ENCODE data around the gene NUMA1.

The NUMA1 gene

DNA sequence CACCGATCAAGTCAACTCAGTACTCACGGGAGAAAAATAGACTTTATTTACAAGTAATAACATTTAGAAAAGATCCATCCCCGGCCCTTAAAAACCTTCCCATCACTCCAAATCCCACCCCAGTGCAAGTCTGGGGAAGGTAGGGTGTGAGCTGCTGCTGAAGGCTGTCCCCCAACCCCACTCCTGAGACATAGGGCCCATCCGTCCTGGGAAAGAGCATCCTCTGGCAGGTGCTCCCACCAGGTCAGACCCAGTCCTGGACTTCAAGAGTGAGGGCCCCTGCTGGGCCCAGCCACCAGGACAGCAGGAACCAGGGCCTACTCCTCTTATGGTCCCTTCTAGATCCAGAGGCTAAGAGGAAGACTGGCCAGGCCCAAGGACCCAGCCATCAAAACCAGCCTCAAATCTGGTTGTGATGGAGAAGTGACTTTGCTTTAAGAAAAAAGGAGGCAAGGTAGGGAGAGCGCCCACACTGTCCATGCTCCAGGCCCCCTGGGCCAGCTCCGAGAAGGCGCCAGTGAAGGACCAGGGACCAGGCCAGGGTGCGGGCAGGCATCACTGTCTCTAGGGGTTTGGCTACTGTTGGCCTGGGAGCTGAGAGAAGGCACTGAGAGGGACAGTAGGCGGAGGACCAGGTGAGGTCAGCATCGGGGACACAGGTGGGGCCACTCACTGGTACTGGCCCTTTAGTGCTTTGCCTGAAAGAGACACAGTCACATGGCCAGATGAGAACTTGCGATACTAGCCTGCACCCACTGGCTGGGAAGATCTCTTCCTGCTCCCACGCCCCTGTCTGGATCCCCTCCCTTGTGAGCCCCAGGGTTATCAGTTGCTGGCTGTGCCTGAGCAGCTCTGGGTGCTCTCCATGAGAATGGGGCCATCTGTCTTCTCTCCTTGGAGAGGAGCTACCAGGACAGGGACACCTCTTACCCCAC is 77.2 kb downstream of the NUMA1 start:
- H3K4me1 Mint-ChIP-seq, result peaks cover 40 to 70% of the 10 kb centered on the region in 2 donors
- no peaks in the 10 kb centered on the region for H3K27me3 Mint-ChIP-seq
- peak overlapping the region; percentile 84 for H3K27ac Mint-ChIP-seq
- no peak overlapping the region for H3K4me3 Mint-ChIP-seq
- H3K36me3 Mint-ChIP-seq, result peaks cover 55 to 89% of the 10 kb centered on the region in 2 donors
- DNase-seq (no peak), ATAC-seq (replicated peaks) (no peak)
- peaks cover 0 to 4% of the 10 kb centered on the region in 2 donors for H3K9me3 Mint-ChIP-seq

DNA sequence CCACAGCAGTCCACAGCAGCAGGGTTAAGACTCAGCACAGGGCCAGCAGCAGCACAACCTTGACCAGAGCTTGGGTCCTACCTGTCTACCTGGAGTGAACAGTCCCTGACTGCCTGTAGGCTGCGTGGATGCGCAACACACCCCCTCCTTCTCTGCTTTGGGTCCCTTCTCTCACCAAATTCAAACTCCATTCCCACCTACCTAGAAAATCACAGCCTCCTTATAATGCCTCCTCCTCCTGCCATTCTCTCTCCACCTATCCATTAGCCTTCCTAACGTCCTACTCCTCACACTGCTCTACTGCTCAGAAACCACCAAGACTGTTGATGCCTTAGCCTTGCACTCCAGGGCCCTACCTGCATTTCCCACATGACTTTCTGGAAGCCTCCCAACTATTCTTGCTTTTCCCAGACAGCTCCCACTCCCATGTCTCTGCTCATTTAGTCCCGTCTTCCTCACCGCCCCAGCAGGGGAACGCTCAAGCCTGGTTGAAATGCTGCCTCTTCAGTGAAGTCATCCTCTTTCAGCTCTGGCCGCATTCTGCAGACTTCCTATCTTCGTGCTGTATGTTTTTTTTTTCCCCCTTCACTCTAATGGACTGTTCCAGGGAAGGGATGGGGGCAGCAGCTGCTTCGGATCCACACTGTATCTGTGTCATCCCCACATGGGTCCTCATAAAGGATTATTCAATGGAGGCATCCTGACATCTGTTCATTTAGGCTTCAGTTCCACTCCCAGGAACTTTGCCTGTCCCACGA is 78.3 kb downstream of the NUMA1 start:
- Mint-ChIP-seq H3K4me3 (peak overlapping the region in 1 of 2 donors; percentile 2), H3K4me1 (peaks cover 46 to 73% of the 10 kb centered on the region in 2 donors), H3K27ac (peak overlapping the region; percentile 75), H3K36me3 (peaks cover 57 to 89% of the 10 kb centered on the region in 2 donors), H3K9me3 (peaks cover 0 to 4% of the 10 kb centered on the region in 2 donors), H3K27me3 (no peaks in the 10 kb centered on the region)
- ATAC-seq (replicated peaks), result no peak
- no peak for DNase-seq

DNA sequence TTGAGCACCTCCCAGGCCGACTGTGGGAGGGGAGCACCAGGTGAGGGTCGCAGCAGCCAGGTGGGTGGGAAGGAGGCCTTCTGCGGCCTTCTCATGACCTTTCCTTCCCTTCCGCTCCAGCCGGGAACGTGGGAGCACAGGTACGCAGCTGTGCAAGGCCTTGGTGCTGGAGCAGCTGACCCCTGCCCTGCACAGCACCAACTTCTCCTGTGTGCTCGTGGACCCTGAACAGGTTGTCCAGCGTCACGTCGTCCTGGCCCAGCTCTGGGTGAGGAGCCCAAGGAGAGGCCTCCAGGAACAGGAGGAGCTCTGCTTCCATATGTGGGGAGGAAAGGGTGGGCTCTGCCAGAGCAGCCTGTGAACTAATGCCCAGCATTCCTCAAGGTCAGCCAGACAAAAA is 79.1 kb downstream of the NUMA1 start:
- Mint-ChIP-seq H3K36me3 (peaks cover 62 to 88% of the 10 kb centered on the region in 2 donors), H3K9me3 (peaks cover 3 to 4% of the 10 kb centered on the region in 2 donors), H3K4me1 (peaks cover 50 to 72% of the 10 kb centered on the region in 2 donors), H3K27me3 (no peaks in the 10 kb centered on the region), H3K4me3 (no peak overlapping the region), H3K27ac (peak overlapping the region; percentile 75)
- no peak for ATAC-seq (replicated peaks)
- no peak for DNase-seq

DNA sequence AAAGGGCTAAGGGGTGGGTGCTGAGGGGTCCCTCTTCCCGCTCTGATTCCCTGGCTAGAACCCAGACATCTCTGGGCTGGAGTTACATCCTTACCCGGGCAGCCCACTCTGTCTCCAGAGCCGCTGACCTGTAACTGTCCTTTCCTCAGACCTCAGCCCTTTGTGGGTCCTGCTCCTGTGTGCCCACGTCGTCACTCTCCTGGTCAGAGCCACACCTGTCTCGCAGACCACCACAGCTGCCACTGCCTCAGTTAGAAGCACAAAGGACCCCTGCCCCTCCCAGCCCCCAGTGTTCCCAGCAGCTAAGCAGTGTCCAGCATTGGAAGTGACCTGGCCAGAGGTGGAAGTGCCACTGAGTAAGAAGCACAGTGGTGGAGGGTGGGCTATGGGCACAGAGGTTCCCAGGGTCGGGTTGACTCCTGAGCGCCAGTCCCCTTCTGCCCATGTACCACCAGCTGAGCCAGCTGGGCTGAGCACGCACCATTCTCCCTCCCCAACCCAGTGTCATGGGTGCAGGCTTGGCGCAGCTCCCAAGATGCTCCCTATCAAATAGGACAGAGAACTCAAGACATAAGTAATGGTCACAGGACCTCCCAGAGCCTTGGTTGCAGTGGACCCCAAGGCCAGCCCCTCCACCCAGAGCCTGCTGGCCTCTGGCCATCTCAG is 80.0 kb downstream of the NUMA1 start:
- peak overlapping the region in 1 of 2 donors; percentile 13 for H3K4me3 Mint-ChIP-seq

DNA sequence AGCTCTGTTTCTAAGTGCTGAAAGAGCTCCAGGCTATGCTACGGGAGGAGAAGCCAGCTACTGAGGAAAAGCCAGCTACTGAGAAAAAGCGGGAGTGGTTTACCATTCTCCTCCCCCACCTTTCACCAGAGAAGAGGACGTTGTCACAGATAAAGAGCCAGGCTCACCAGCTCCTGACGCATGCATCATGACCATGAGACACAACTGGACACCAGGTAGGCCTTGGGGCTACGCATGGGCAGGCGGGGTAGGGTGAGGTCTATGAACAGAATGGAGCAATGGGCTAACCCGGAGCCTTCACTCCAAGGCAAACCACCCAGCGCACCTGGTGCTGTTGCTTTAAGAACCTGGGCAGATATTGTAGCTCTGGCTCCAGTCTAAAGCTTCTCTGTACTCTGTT is 80.5 kb downstream of the NUMA1 start:
- Mint-ChIP-seq H3K4me3 (no peak overlapping the region), H3K27ac (peak overlapping the region; percentile 96), H3K36me3 (peaks cover 62 to 88% of the 10 kb centered on the region in 2 donors), H3K27me3 (no peaks in the 10 kb centered on the region), H3K4me1 (peaks cover 54 to 72% of the 10 kb centered on the region in 2 donors), H3K9me3 (peaks cover 3 to 4% of the 10 kb centered on the region in 2 donors)
- ATAC-seq (replicated peaks) (no peak), DNase-seq (no peak)

More for the DNA sequence above, 80.0 kb downstream of the NUMA1 start:
- Mint-ChIP-seq H3K36me3 (peaks cover 64 to 90% of the 10 kb centered on the region in 2 donors), H3K4me1 (peaks cover 53 to 73% of the 10 kb centered on the region in 2 donors), H3K27ac (peak overlapping the region; percentile 69), H3K9me3 (peaks cover 3 to 4% of the 10 kb centered on the region in 2 donors), H3K27me3 (no peaks in the 10 kb centered on the region)
- DNase-seq, result no peak
- ATAC-seq (replicated peaks), result no peak

DNA sequence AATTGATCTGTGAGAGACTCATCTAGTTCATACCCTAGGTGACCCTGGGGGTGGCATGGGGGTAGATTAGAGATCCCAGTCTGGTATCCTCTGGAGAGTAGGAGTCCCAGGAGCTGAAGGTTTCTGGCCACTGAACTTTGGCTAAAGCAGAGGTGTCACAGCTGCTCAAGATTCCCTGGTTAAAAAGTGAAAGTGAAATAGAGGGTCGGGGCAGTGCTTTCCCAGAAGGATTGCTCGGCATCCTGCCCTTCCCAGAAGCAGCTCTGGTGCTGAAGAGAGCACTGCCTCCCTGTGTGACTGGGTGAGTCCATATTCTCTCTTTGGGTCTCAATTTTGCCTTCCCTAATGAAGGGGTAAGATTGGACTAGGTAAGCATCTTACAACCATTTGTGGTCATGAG is 81.0 kb downstream of the NUMA1 start:
- Mint-ChIP-seq H3K36me3 (peaks cover 63 to 87% of the 10 kb centered on the region in 2 donors), H3K4me3 (peak overlapping the region; percentile 64 to 69), H3K9me3 (peaks cover 4 to 6% of the 10 kb centered on the region in 2 donors), H3K27me3 (no peaks in the 10 kb centered on the region), H3K27ac (peak overlapping the region; percentile 96), H3K4me1 (peaks cover 55 to 72% of the 10 kb centered on the region in 2 donors)
- ATAC-seq (replicated peaks) (no peak), DNase-seq (no peak)

DNA sequence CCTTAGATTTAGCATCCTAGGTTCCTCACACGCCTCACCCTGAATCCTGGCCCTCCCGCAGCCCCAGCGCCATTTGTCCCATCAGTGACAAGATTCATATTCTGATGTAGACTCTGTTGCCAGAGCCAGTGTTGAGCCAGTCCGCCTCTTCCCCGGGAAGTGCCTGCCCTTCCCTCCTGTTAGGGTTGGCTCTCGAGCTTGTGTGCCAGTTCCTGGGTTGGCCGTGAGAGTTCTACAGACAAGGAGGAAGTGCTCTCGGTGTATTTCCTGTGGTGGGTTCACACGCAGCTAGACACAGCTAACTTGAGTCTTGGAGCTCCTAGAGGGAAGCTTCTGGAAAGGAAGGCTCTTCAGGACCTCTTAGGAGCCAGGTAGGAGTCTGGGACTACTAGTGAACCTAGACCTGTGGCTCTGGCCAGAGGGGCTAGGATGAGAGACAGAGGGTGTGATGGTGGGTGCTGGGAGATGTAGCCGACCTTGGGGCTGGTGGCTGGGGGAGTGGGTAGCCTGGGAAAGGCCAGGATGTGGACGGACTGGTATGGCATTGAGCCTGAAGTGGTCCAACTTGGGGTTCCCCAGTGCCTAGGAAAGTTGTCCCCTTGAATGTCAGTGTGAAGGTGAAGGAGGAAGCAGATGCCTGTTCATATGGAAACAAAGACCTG is 81.6 kb downstream of the NUMA1 start, which contains the start of gene IL18BP:
Gene IL18BP (plus strand): TSS at position 261 of the 662 bp plus-strand sequence. CDS start 1,076 bp downstream, outside the sequence.
- Mint-ChIP-seq H3K4me1 (peaks cover 50 to 72% of the 10 kb centered on the region in 2 donors), H3K4me3 (peak within 1 kb of the TSS; percentile 64 to 69), H3K27me3 (no peaks in the 10 kb centered on the region), H3K9me3 (peaks cover 4 to 6% of the 10 kb centered on the region in 2 donors), H3K27ac (peak within 1 kb of the TSS; percentile 96), H3K36me3 (peaks cover 63 to 87% of the 10 kb centered on the region in 2 donors)
- ATAC-seq (replicated peaks), result peak; percentile 72 to 74
- DNase-seq, result no peak

DNA sequence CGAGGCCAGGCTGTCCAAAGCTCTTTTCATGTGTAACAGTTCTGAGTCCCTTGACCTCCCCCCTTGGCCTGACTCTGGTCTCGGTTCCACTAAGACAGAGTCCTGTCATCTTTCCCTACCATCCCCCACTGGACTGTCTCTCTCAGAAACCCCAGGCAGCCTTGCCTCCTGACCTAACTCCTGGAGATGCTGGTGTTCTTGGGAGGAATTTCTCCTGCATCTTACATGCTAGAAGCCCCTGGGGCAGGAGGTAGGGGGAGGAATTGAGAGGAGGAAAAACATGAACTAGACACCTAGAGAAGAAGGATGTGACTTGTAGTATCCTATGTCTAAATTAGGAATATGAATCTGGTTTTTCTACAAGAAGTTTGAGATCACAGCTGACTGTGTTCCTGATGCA is 82.3 kb downstream of the NUMA1 start:
- peak overlapping the region; percentile 96 for H3K27ac Mint-ChIP-seq
- H3K4me1 Mint-ChIP-seq, result peaks cover 52 to 75% of the 10 kb centered on the region in 2 donors
- H3K27me3 Mint-ChIP-seq, result no peaks in the 10 kb centered on the region
- DNase-seq (no peak), ATAC-seq (replicated peaks) (no peak)
- peaks cover 7 to 9% of the 10 kb centered on the region in 2 donors for H3K9me3 Mint-ChIP-seq
- H3K36me3 Mint-ChIP-seq, result peaks cover 62 to 87% of the 10 kb centered on the region in 2 donors
- no peak overlapping the region for H3K4me3 Mint-ChIP-seq

DNA sequence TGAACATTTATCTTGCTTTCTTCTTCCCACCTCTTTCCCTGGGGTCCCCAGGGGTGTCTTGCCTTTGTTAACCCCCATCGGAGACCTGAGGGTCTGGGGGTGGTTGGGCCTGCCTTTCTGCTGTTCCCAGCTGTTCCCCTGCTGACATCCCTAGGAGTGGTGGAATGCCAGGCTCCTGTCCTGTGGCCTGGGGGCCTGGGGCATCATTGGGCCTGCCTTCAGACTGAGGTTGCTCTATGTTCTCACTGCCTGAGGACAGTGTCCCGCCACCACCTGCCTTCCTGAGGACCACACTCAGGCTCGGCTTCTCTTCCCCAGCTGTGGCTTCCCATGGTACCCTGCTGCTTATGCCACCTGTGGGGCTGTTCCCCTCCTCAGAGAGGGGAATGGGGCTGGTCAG is 82.7 kb downstream of the NUMA1 start:
- Mint-ChIP-seq H3K27me3 (no peaks in the 10 kb centered on the region), H3K36me3 (peaks cover 63 to 87% of the 10 kb centered on the region in 2 donors), H3K27ac (peak overlapping the region; percentile 96), H3K4me3 (no peak overlapping the region), H3K4me1 (peaks cover 55 to 80% of the 10 kb centered on the region in 2 donors), H3K9me3 (peaks cover 7 to 9% of the 10 kb centered on the region in 2 donors)
- ATAC-seq (replicated peaks), result no peak
- DNase-seq, result no peak

DNA sequence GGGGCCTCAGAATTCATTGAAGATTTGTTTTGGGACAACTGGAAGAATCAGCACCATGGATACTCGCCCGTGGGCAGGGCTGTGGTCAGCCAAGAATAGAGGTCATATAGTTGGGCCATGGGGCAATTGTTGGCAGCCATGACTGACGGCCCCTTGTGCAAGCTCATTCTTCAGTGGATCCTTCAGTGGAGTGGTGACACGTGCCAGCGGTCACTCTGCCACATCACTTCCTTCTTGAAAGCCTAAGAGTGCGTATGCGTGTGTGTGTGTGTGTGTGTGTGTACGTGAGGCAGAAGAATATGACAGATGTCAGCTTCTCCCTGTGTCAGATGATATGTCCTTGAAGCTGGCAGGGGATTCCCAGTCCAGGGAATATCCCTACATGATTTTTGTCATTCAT is 83.4 kb downstream of the NUMA1 start:
- no peak overlapping the region for H3K4me3 Mint-ChIP-seq

DNA sequence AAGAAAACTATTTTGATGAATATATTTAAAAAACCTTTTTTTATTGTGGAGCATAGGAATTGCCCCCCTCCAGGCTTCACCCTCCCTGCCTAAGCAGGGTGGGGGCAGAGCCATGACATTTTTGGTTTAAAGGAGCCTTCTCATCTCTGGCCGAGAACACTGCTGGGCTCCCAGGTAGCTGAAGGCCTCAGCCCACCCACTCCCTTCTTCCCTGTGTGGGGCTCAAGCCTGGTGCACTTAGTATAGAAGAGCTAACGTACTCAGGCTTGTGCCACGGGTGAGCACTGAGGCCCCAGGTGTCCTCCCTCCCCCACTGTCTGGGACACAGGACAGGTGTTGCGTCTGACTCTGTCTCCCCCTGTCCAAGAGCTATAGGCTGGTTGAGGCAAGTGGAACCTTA is 83.8 kb downstream of the NUMA1 start:
- H3K36me3 Mint-ChIP-seq, result peaks cover 58 to 80% of the 10 kb centered on the region in 2 donors
- H3K27me3 Mint-ChIP-seq, result no peaks in the 10 kb centered on the region
- H3K4me1 Mint-ChIP-seq, result peaks cover 58 to 81% of the 10 kb centered on the region in 2 donors
- no peak for ATAC-seq (replicated peaks)
- peaks cover 7 to 9% of the 10 kb centered on the region in 2 donors for H3K9me3 Mint-ChIP-seq
- H3K27ac Mint-ChIP-seq, result no peak overlapping the region
- peak overlapping the region in 1 of 2 donors; percentile 25 for H3K4me3 Mint-ChIP-seq
- no peak for DNase-seq

More for the DNA sequence above, 83.4 kb downstream of the NUMA1 start:
- DNase-seq, result no peak
- peaks cover 59 to 83% of the 10 kb centered on the region in 2 donors for H3K36me3 Mint-ChIP-seq
- no peaks in the 10 kb centered on the region for H3K27me3 Mint-ChIP-seq
- no peak for ATAC-seq (replicated peaks)
- peaks cover 58 to 80% of the 10 kb centered on the region in 2 donors for H3K4me1 Mint-ChIP-seq
- H3K27ac Mint-ChIP-seq, result peak overlapping the region; percentile 51
- peaks cover 7 to 9% of the 10 kb centered on the region in 2 donors for H3K9me3 Mint-ChIP-seq

DNA sequence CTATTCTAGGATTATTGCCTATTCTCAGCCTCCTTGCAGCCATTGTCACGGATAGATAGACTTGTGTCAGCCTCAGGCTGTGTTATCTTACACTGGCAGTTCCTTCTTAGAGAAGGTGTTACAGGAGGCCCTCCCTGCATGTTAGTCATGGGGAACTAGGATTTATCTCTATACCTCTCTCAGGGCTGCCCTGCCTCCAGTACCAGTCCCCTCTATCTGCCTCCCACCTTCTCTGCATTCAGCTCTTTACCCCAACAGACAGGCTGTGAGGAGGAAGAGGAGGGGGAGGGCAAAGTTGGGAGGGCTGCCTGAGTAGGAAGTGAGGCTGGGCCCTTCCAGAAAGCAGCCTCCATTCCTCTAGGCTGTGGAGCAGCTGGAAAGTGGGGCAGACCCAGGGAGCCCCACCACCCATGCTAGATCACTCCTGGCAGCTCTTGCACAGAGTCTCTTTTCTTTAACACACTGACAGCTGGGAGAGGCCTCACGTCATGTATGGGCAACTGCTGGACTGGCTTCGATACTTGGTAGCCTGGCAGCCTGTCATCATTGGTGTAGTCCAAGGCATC is 84.5 kb downstream of the NUMA1 start:
- peaks cover 54 to 75% of the 10 kb centered on the region in 2 donors for H3K36me3 Mint-ChIP-seq
- H3K4me1 Mint-ChIP-seq, result peaks cover 57 to 88% of the 10 kb centered on the region in 2 donors
- peak overlapping the region; percentile 14 for H3K27ac Mint-ChIP-seq
- ATAC-seq (replicated peaks), result no peak
- DNase-seq, result no peak
- no peak overlapping the region for H3K4me3 Mint-ChIP-seq
- peaks cover 7 to 9% of the 10 kb centered on the region in 2 donors for H3K9me3 Mint-ChIP-seq
- no peaks in the 10 kb centered on the region for H3K27me3 Mint-ChIP-seq

DNA sequence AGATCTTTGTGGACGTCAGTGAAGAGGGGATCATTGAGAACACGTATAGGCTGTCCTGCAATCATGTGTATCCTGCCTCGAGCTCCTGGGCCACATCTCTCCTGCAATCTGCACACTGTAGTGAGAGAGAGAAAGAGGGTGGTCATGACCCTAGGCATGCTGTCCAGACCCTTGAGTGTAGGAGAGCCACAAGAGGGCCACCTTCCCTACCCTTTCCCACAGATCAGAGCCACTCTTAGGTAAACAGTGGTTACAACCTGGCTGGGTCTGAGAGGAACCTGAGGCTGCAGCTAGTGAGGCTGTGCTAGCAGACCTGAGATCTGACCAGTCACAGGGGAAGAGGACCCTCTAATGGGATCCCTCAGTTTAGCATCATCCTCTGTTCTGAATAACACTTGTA is 85.6 kb downstream of the NUMA1 start:
- Mint-ChIP-seq H3K36me3 (peaks cover 62 to 75% of the 10 kb centered on the region in 2 donors), H3K27ac (peak overlapping the region; percentile 63), H3K4me3 (no peak overlapping the region), H3K9me3 (peaks cover 7 to 9% of the 10 kb centered on the region in 2 donors), H3K4me1 (peaks cover 62 to 97% of the 10 kb centered on the region in 2 donors), H3K27me3 (no peaks in the 10 kb centered on the region)
- DNase-seq (no peak), ATAC-seq (replicated peaks) (no peak)

Data from stimulated activated naive B cell treated with anti-CD40 and anti-IgM and Interleukin-4, amounts not matched to agents 10 μg/mL and 1 μg/mL and 100 μg/mL, for 72 hours (primary cell).